Heart right ventricle (tissue), 16 donors: ENCODE results near the gene NRL. TPM values are rescaled to one million over a fixed set of nuclear protein-coding genes. Genes with fewer than 3 reads are reported as not detected.

ENCODE experiments used
- ATAC-seq, 8 donors: fragments of 200-7000 bp; cut with Tn5 transposase; one replicate each; pipeline ENCODE4 v1.9.1; 2020; ENCODE audit warnings: mild to moderate bottlenecking in 8 of 8, moderate library complexity in 8 of 8, moderate number of reproducible peaks in 1 of 8
- DNase-seq, 2 donors: peaks; one replicate each; pipeline ENCODE4 v3.0.0-alpha.2; 2020
- H3K27ac ChIP-seq, 10 donors: fragments of 200-600 bp; sonication (generic) in 2 of 10; one replicate each; pipeline versions ENCODE4 v1.5.0 to v1.8.0; 2020 to 2022; ENCODE audit warnings: mild to moderate bottlenecking in 3 of 10
- H3K27me3 ChIP-seq, 7 donors: fragments of 200-600 bp; one replicate each; pipeline ENCODE4 v1.8.0; 2021 to 2022; ENCODE audit warnings: mild to moderate bottlenecking in 2 of 7
- H3K36me3 ChIP-seq, 9 donors: fragments of 200-600 bp; sonication (generic) in 1 of 9; one replicate each; pipeline versions ENCODE4 v1.5.0 to v1.8.0; 2020 to 2022; ENCODE audit warnings: mild to moderate bottlenecking in 2 of 9
- H3K4me1 ChIP-seq, 9 donors: fragments of 200-600 bp; sonication (generic) in 1 of 9; one replicate each; pipeline versions ENCODE4 v1.5.0 to v1.8.0; 2020 to 2022; ENCODE audit warnings: mild to moderate bottlenecking in 4 of 9
- H3K4me3 ChIP-seq, 10 donors: fragments of 200-600 bp; sonication (generic) in 2 of 10; one replicate each; pipeline versions ENCODE4 v1.5.0 to v1.8.0; 2020 to 2022; ENCODE audit warnings: mild to moderate bottlenecking in 7 of 10, moderate library complexity in 2 of 10
- H3K9me3 ChIP-seq, 11 donors: fragments of 200-600 bp in 10 of 11; sonication (generic) in 2 of 11; one replicate each; pipeline versions ENCODE4 v1.5.0 to v1.8.0; 2013 to 2022; ENCODE audit warnings: mild to moderate bottlenecking in 2 of 11, control low read depth in 1 of 11, moderate library complexity in 1 of 11
- WGBS, 2 donors: extraction: QIAGEN DNeasy Blood & Tissue Kit; methylation state at CpG; one replicate each; pipeline ENCODE4 v1.1.7; 2013; ENCODE audit warnings: inconsistent platforms in 1 of 2; 5-methylcytosine and 5-hydroxymethylcytosine counted together
- intact Hi-C, 10 donors: fragments of 100-400 bp; cut with DNase I; formaldehyde crosslinking; loops; one replicate each; pipeline versions ENCODE4 v1.11.1 to v1.14.2; 2022
- polyA plus RNA-seq, 2 donors: library from polyadenylated mRNA; stranded (reverse); fragments of 200-250 nt; gene quantifications; one replicate each; pipeline ENCODE4 v1.2.3, GENCODE V29; 2013
- total RNA-seq, 10 donors: library from RNA; stranded (reverse); fragmentation: NEBNext Ultra II Directional in 3 of 10; extraction: Animal tissue kit (Norgen Biotek cat#: 25700) in 3 of 10; gene quantifications; one replicate each; pipeline versions ENCODE4 v1.2.1 to v1.2.4, GENCODE V29; 2021 to 2023
- TF ChIP-seq, protein P1 (sequence below), 9 donors: fragments of 200-600 bp; sonication (generic) in 2 of 9; IDR thresholded peaks; one replicate each; pipeline versions ENCODE4 v1.5.0 to v1.8.0; 2021 to 2022; ENCODE audit warnings: antibody characterized with exemption in 9 of 9, mild to moderate bottlenecking in 5 of 9, moderate library complexity in 1 of 9
- donor health status: Arrhythmogenic right ventricular cardiomyopathy.
- donor health status: ischemic (EF 13 %, LVEDD 7.1; RV severe dilation, severe dysfunction).
- donor health status: healthy with polysubstance abuse.
- donor health status: DM: no; HTN: yes; CAD: no.
- donor health status: DM: no; HTN: no; CAD: no.
- donor health status: ischemic (EF 25% LVEDD 6.9; RV normal size, moderate dysfunction).
- donor health status: ischemic (EF 25% LVEDD 5.7; RV mildly dilated, moderate dysfunction).
- donor health status: healthy.
- donor health status: DM: yes; HTN: yes; CAD: no.
- donor health status: Ischemic cardiomyopathy.
- donor health status: ischemic (EF 35%, LVEDD 5.7; RV mildly dilated, moderate dysfunction).
- donor health status: nonischemic (EF 11% LVEDD 7.7; RV severe dilation, severe dysfunction).
- donor health status: DM: yes; HTN: yes; CAD: no.
- donor health status: PGD.
- donor health status: ischemic (EF 29% LVEDD 5.4; RV normal size, mild dysfunction).
- donor health status: nonischemic (EF 23%, LVEDD 6.1; RV moderate dilation, normal function).

The NRL gene
- total and polyA plus RNA-seq, 12 donors = 1.5 to 3.5 (median 2.2) TPM

DNA sequence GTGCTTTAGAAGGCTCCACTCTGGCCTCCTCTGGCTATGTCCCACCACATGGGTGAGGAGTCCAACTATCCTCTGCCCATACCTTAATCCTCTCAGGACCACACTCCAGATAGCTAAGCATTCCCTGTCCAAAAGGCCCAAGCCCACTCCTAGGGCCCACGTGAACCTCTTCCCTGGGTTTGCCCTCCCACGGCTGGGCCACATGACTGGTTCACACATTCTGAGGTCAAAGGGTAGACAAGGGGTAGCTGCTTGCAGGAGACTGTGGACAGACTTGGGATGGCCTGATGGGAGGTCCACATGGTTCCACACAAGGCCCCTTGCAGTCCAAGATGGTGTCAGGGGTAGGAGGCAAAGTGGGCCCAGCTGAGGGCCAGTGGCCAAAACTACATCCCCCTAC, 26.7 kb downstream of the NRL start:
- ATAC-seq (no peak), DNase-seq (no peak)
- Histone ChIP-seq H3K4me1 (peaks cover 0 to 19% (median 0%) of the 10 kb centered on the region in 9 donors), H3K4me3 (no peak overlapping the region), H3K9me3 (no peaks in the 10 kb centered on the region), H3K27me3 (peaks cover 0 to under 1% (median 0%) of the 10 kb centered on the region in 7 donors), H3K36me3 (no peaks in the 10 kb centered on the region), H3K27ac (no peak overlapping the region)
- intact Hi-C loops = loop anchor here in 3 of 10 donors (2.0 to 10.0 kb wide), 2 partner anchors 29 to 103 kb away; partner anchors contain the start of gene DHRS4L2 (in 1 of the 3)
- TF ChIP-seq, protein P1, sequence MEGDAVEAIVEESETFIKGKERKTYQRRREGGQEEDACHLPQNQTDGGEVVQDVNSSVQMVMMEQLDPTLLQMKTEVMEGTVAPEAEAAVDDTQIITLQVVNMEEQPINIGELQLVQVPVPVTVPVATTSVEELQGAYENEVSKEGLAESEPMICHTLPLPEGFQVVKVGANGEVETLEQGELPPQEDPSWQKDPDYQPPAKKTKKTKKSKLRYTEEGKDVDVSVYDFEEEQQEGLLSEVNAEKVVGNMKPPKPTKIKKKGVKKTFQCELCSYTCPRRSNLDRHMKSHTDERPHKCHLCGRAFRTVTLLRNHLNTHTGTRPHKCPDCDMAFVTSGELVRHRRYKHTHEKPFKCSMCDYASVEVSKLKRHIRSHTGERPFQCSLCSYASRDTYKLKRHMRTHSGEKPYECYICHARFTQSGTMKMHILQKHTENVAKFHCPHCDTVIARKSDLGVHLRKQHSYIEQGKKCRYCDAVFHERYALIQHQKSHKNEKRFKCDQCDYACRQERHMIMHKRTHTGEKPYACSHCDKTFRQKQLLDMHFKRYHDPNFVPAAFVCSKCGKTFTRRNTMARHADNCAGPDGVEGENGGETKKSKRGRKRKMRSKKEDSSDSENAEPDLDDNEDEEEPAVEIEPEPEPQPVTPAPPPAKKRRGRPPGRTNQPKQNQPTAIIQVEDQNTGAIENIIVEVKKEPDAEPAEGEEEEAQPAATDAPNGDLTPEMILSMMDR (IDR thresholded peaks at IDR 0.05) = no peak
- 80 to 86% methylated on average over 2 of the region's 2 CpGs for WGBS, 2 donors

DNA sequence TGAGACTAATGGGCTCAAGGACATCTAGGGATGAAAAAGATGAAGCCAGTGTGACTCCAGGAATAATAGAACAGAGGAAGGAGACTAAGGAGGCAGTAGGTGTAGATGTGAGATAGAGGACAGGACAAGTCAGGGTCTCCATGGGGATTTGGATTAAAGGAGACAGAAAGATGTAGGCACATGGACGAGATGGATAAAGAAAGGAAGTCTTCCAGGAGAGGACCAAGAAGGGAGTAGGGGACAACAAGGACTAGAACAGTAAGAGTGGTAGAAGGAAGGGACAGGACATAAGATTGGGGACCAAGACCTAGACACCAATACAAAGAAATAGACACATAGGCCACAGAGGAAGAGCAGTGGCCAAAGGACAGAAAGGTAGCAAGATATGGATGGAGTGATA, 27.7 kb downstream of the NRL start:
- 72 to 74% methylated on average over 1 of the region's 1 CpG for WGBS, 2 donors
- no peak overlapping the region for H3K4me3 ChIP-seq
- peaks cover 0 to 8% (median 0%) of the 10 kb centered on the region in 9 donors for H3K4me1 ChIP-seq
- H3K36me3 ChIP-seq = no peaks in the 10 kb centered on the region
- peaks cover 0 to 11% (median 0%) of the 10 kb centered on the region in 7 donors for H3K27me3 ChIP-seq
- no peak for DNase-seq
- TF ChIP-seq, protein P1 (IDR thresholded peaks at IDR 0.05) = no peak
- no peak for ATAC-seq
- H3K27ac ChIP-seq = no peak overlapping the region
- intact Hi-C loops = loop anchor here in 1 of 10 donors (10.0 kb wide), 1 partner anchor 102 kb away; the partner anchor contains the start of gene DHRS4L2
- no peaks in the 10 kb centered on the region for H3K9me3 ChIP-seq

DNA sequence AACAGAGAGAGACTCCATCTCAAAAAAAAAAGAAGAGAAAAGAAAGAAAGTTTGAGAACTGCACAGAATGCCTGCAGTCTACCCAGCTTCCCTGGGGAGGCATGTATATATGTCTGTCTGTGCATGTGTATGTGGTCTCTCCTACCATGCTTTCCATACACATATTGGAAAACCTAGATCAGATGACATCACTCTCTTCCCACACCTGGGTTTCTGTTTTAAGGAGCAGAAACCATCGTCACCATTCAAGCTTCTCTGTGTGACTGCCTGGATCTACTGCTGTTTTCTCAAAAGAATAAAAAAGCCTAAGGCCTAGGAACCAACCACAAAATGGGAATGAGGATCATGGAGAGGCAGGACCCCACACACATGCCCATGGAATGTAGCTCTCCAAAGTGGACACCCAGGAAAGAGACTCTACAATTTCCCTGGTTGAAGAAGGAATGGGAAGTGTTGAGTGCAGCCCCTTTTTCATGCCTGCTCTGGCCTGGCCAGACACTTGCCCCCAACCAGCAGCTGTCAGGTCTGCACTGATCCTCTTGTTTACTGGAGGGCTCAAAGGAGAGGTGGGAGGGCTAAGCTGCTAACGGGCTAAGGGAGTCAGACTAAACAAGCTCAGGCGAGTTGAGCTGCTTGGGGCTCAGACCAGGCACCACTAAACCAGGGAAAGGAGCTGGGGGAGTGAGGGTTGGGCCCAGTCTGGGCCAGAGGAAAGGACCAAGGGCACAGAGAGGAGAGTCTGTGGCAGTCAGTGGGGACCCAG, 28.4 kb downstream of the NRL start:
- ATAC-seq = no peak
- intact Hi-C loops = loop anchor here in 1 of 10 donors (10.0 kb wide), 1 partner anchor 102 kb away; the partner anchor contains the start of gene DHRS4L2
- TF ChIP-seq, protein P1 (IDR thresholded peaks at IDR 0.05) = no peak

DNA sequence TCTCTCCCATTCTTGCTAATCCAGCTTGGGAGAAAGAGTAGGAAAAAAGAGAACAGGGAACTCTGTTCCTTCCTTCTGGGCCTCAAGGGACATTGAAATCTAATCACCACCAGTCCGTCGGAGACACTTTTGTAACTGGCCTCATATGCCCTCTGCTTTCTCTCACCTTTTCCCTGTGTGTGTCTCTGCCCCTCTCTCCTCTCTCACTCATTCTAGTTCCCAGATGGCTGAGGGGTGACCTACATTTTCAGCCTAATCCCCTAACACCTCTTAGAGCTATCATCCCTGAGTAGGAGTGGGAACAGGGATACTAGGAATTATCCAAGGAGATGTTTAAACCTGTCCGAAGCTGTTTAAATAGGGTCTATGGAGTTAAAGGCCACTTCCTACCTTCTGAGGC, 29.5 kb downstream of the NRL start:
- Histone ChIP-seq H3K4me1 (peaks cover 0 to 12% (median 6%) of the 10 kb centered on the region in 9 donors), H3K36me3 (no peaks in the 10 kb centered on the region), H3K27ac (no peak overlapping the region), H3K9me3 (no peaks in the 10 kb centered on the region), H3K4me3 (no peak overlapping the region), H3K27me3 (peaks cover 0 to 29% (median 4%) of the 10 kb centered on the region in 7 donors)
- TF ChIP-seq, protein P1 (IDR thresholded peaks at IDR 0.05) = no peak
- WGBS, 2 donors = 72 to 77% methylated on average over 3 of the region's 3 CpGs
- no peak for DNase-seq
- intact Hi-C loops = loop anchor here in 1 of 10 donors (10.0 kb wide), 1 partner anchor 100 kb away; the partner anchor contains the start of gene DHRS4L2
- ATAC-seq = no peak

More for the DNA sequence above, 28.4 kb downstream of the NRL start:
- no peak for DNase-seq
- no peaks in the 10 kb centered on the region for H3K36me3 ChIP-seq
- peaks cover 0 to 11% (median 5%) of the 10 kb centered on the region in 9 donors for H3K4me1 ChIP-seq
- peaks cover 0 to 17% (median 0%) of the 10 kb centered on the region in 7 donors for H3K27me3 ChIP-seq
- no peak overlapping the region for H3K4me3 ChIP-seq
- no peaks in the 10 kb centered on the region for H3K9me3 ChIP-seq
- WGBS, 2 donors = 78 to 83% methylated on average over 3 of the region's 3 CpGs
- no peak overlapping the region for H3K27ac ChIP-seq
